K562 (cell line): ENCODE measurements around the gene GNGT2.

ENCODE experiments used
- EP400 ChIP-seq: fragments of 450-650 bp; IDR thresholded peaks from 2 replicates; pipeline ENCODE4 v1.6.1; 2017; ENCODE audit warnings: antibody characterized with exemption, mild to moderate bottlenecking, moderate library complexity
- IRF2 ChIP-seq: sonication (generic); formaldehyde crosslinking; IDR thresholded peaks from 2 replicates; pipeline ENCODE4 v1.8.1; 2022; ENCODE audit warnings: mild to moderate bottlenecking, missing genetic modification reagents
- SFPQ ChIP-seq: fragments of 200-400 bp; formaldehyde crosslinking; IDR thresholded peaks from 2 replicates; pipeline ENCODE4 v1.6.1; 2017; ENCODE audit warnings: mild to moderate bottlenecking, low read depth, low read length, moderate library complexity
- SNIP1 ChIP-seq: fragments of 450-650 bp; IDR thresholded peaks from 2 replicates; pipeline ENCODE4 v1.7.1; 2017; ENCODE audit warnings: low read depth, mild to moderate bottlenecking

- TF ChIP-seq IRF2 (no peak), SNIP1 (no peak), SFPQ (no peak), EP400 (no peak)
Measured at GRCh38 chr17:49258394-49258793, 48.0 kb upstream of the GNGT2 start.
